Epithelial cell of esophagus (primary cell): ENCODE data around the gene KCNMB1.

Experiments used
- DNase-seq: peaks from one replicate; pipeline ENCODE4 v3.0.0; 2010; ENCODE audit warnings: low read depth
- H3K4me3 ChIP-seq: 2 replicates; pipeline ENCODE4 v1.5.1; 2011; ENCODE audit warnings: mild to moderate bottlenecking, low read length, control low read depth
- TF ChIP-seq, protein P1 (sequence below): IDR thresholded peaks from 2 replicates; pipeline ENCODE4 v1.5.1; 2011; ENCODE audit warnings: low read depth, mild to moderate bottlenecking, low read length, control low read depth, inconsistent platforms; ENCODE audit not compliant: insufficient read depth; ENCODE audit errors: missing control alignments

Gene KCNMB1, protein sequence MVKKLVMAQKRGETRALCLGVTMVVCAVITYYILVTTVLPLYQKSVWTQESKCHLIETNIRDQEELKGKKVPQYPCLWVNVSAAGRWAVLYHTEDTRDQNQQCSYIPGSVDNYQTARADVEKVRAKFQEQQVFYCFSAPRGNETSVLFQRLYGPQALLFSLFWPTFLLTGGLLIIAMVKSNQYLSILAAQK

DNA sequence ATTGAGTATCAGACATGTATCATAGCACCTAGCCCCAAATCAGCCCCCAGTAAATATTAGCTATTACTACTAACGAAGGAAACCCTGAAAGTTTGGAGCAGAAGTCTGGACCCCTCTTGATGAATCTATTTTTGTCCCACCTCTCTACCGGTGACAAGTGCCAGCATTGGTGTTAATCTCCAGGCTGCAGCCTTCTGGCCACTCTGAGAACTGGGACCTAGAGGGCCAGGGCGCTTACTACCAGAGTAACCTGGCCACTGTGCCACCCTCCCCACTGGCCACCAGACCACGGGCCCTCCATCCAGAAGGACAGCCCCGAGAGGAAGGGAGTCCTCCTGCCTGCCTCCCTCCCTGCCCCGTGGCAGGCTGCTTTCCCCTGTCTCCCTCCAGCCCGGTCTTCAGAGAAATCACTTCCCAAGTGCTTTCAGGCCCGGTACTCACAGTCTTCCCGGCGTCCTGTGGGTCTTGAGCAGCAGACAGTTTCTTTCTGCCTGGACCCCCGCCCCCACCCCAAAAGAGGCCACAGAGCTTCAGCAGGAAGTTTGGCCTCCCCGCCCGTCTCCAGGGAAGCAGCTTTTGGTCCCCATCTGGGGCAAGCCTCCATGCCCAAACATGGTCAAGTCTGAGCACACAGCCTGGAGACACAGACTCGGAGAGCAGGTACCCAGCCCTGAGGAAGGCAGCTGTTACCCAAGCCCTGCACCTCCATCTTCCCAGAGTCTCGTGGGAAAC, at the start of gene KCNMB1:
KCNMB1 (minus strand) TSS at position 550 of the 732 bp plus-strand sequence. CDS start 3,920 bp downstream, outside the sequence.
- no peak for DNase-seq
- TF ChIP-seq, protein P1, sequence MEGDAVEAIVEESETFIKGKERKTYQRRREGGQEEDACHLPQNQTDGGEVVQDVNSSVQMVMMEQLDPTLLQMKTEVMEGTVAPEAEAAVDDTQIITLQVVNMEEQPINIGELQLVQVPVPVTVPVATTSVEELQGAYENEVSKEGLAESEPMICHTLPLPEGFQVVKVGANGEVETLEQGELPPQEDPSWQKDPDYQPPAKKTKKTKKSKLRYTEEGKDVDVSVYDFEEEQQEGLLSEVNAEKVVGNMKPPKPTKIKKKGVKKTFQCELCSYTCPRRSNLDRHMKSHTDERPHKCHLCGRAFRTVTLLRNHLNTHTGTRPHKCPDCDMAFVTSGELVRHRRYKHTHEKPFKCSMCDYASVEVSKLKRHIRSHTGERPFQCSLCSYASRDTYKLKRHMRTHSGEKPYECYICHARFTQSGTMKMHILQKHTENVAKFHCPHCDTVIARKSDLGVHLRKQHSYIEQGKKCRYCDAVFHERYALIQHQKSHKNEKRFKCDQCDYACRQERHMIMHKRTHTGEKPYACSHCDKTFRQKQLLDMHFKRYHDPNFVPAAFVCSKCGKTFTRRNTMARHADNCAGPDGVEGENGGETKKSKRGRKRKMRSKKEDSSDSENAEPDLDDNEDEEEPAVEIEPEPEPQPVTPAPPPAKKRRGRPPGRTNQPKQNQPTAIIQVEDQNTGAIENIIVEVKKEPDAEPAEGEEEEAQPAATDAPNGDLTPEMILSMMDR = no peak
- H3K4me3 ChIP-seq = no peak within 1 kb of the TSS

DNA sequence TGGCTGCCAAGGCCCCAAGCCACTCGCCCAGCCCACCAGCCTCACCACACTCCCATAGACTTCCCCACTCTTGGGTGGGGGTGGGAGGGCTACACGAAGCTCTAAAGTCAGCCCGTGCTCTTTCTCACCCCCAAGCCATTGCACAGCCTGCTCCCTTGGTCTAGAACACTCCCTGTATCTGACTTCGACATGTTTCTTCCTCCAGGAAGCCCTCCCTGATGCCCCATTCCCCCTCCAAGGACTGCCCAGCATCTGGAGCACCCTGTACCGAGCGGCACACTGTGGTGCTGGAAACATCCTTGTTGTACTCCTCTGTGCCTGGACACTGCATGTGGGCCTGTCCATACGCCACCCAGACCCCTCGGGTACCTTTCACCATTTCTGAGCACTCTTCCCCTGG, 49.4 kb upstream of the KCNMB1 start:
- TF ChIP-seq, protein P1 = no peak
- DNase-seq = no peak
- H3K4me3 ChIP-seq = no peak overlapping the region

DNA sequence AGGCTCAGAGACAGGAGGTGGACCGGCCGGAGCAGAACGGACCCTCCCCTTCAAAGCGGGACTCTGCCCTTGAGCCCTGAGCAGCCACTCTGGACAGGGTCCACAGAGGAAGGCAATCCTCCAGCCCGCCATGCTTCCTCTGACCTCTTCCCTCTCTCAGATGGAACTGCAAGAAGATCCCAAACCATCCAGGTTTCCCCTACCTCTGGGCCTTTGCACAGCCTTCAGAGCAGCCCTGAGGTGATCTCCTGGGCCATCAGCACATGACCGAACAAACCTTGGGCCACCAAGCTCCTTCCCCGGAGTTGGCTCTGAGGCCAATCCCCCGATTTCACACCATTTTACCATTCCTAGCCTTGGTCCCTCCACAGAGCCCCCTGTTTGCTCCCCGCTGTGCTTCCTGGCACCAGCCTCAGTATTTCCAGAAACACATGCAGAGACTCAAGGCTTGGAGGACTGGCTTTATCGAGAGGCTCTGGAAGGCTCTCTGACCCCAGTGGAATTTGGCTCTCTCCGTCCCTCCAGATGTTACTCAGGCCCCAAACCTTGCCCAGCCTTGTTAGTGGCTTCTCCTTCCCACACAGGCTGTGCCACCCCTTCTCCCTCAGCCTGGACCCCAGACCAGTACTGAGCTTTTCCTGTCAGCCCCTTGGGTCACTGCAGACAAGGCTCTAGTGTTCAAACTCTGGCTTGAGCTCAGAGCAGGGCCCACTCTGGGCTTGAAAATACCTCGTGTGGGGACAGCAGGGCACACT, 48.6 kb upstream of the KCNMB1 start:
- TF ChIP-seq, protein P1 = no peak
- no peak for DNase-seq

DNA sequence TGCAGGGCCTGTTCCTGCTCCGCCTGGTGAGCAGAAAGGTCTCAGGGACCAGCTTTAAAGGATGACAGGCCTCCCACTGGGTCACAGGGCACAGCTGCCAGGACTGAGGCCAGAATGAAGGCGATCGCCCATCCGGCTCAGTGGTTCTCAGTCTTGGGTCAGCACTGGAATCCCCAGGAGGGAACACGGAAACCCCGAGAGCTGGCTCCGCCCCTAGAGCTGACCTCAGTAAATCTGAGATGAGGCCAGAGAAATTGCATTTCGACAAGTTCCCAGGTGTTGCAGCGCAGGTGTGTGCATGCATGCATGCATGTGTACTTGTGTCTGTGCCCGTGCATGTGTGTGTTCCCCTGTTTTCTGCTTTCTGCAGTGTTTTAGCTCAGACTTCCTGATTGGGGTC, 47.2 kb upstream of the KCNMB1 start:
- no peak overlapping the region for H3K4me3 ChIP-seq
- DNase-seq = no peak
- TF ChIP-seq, protein P1 = no peak

More for the DNA sequence above, 48.6 kb upstream of the KCNMB1 start:
- H3K4me3 ChIP-seq = no peak overlapping the region

DNA sequence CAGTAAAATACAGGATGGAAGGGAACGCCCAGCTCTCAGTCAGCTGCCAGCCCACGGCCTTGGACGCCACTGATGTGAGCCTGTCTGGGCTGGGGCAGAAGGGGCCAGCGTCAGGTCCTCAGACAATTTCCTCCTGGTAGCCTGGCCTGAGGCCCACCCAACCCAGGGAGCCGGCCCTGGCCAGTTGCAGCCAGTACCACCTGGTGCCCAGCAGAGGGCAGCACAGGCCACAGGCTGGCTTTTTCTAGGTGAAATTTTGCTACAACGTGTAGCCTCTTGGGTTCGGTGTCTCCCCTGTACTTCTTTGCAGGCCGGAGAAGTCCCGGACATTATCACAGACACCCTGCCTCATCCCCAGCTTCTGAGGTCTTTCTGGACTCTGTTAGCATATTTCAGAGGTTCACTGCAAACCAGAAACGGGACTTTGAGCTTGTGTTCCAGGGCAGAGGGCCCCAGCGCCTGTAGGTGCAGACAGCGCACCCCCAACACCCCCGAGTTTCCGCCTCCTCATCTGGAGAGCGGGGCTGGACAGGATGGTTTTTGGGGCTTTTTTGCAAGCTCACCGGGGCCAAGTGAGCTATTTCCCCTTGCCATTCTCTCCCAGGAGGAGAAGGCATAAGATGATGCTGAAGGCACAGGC, 45.9 kb upstream of the KCNMB1 start:
- DNase-seq = peak; percentile 37
- TF ChIP-seq, protein P1 = peak; percentile 92
- H3K4me3 ChIP-seq = no peak overlapping the region

DNA sequence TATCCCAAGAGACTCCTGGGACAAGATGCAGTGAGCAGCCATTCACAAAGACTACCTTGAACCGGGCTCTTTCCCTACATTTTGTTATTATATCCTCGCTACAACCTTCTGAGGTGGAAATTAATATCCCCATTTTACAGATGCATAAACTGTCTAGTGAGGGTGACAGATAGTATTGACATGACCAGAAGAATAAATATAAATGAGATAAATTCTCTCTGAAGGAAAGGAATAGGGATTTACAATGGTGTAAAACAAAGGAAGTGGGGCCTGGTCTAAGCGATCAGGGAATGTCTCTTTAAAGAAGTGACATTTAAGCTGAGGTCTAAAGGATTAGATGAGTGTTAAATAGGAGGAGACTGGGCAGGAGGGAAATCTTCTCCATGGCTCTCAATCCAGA, 43.5 kb upstream of the KCNMB1 start:
- TF ChIP-seq, protein P1 = no peak
- no peak for DNase-seq
- H3K4me3 ChIP-seq = no peak overlapping the region
